Measurements from ENCODE around the gene NF1. TPM values are rescaled to one million over a fixed set of nuclear protein-coding genes. Genes with fewer than 3 reads are reported as not detected.

The NF1 gene
- total RNA-seq, 1 experiment from 2014 or later = 62.4 TPM

GRCh38 chr17:31131299-31131698 is 36.5 kb downstream of the NF1 start:
- ChIA-PET POLR2A (no interaction called here), CTCF (no interaction called here)
- H3K27me3 Mint-ChIP-seq (ENCODE audit: insufficient read depth, unreplicated experiment) = no peaks in the 10 kb centered on the region
- peaks cover 11% of the 10 kb centered on the region for H3K9me3 Mint-ChIP-seq (ENCODE audit: unreplicated experiment)
- Histone ChIP-seq H3K9me3 (no peaks in the 10 kb centered on the region), H3K4me1 (peaks cover 7% of the 10 kb centered on the region; the same call in 1 of the 2 replicates), H3K27me3 (replicated peaks; ENCODE audit: control insufficient read depth, insufficient read depth, low read length) (no peaks in the 10 kb centered on the region), H3K36me3 (ENCODE audit: control insufficient read depth, insufficient read depth, low read length) (no peaks in the 10 kb centered on the region), H3K4me3 (ENCODE audit: low read depth, low read length) (no peak overlapping the region)
- H3K4me3 Mint-ChIP-seq (ENCODE audit: unreplicated experiment) = no peak overlapping the region
- H3K36me3 Mint-ChIP-seq (ENCODE audit: insufficient read depth, unreplicated experiment) = peaks cover 27% of the 10 kb centered on the region
- intact Hi-C loops (cut with micrococcal nuclease; ENCODE audit: unreplicated experiment) = no loop called here
- H3K4me1 Mint-ChIP-seq (ENCODE audit: low read depth, unreplicated experiment) = peaks cover 15% of the 10 kb centered on the region
- no peak for TF ChIP-seq CTCF (IDR thresholded peaks at IDR 0.05; ENCODE audit: insufficient read depth in 1 of 2, low read depth in 1 of 2, low read length in 1 of 2, severe bottlenecking in 1 of 2, unreplicated experiment in 1 of 2)
- no peak overlapping the region for H3K27ac Mint-ChIP-seq (ENCODE audit: unreplicated experiment)
- BruUV-seq (replicated peaks) = no TSS peak
- DNase-seq = no peak

- no peak for TF ChIP-seq CTCF (IDR thresholded peaks at IDR 0.05; ENCODE audit: insufficient read depth in 1 of 2, low read depth in 1 of 2, low read length in 1 of 2, severe bottlenecking in 1 of 2, unreplicated experiment in 1 of 2)
- no peak overlapping the region for H3K27ac Mint-ChIP-seq (ENCODE audit: unreplicated experiment)
- CTCF ChIA-PET = interaction anchor here (0.6 kb wide), 1 partner anchor 15 kb away, joined by 3 read pairs; no protein-coding TSS in a partner anchor
- BruUV-seq (replicated peaks) = no TSS peak
- H3K9me3 Mint-ChIP-seq (ENCODE audit: unreplicated experiment) = peaks cover 3% of the 10 kb centered on the region
- intact Hi-C loops (cut with micrococcal nuclease; ENCODE audit: unreplicated experiment) = no loop called here
- peaks cover 41% of the 10 kb centered on the region for H3K36me3 Mint-ChIP-seq (ENCODE audit: insufficient read depth, unreplicated experiment)
- Histone ChIP-seq H3K4me1 (peaks cover 3% of the 10 kb centered on the region; the same call in 1 of the 2 replicates), H3K36me3 (ENCODE audit: control insufficient read depth, insufficient read depth, low read length) (no peaks in the 10 kb centered on the region), H3K4me3 (ENCODE audit: low read depth, low read length) (no peak overlapping the region), H3K9me3 (no peaks in the 10 kb centered on the region), H3K27me3 (replicated peaks; ENCODE audit: control insufficient read depth, insufficient read depth, low read length) (no peaks in the 10 kb centered on the region)
- H3K4me3 Mint-ChIP-seq (ENCODE audit: unreplicated experiment) = no peak overlapping the region
- H3K27me3 Mint-ChIP-seq (ENCODE audit: insufficient read depth, unreplicated experiment) = no peaks in the 10 kb centered on the region
- peaks cover 19% of the 10 kb centered on the region for H3K4me1 Mint-ChIP-seq (ENCODE audit: low read depth, unreplicated experiment)
- DNase-seq = no peak
- POLR2A ChIA-PET = no interaction called here
Observed at GRCh38 chr17:31132977-31133376, 38.2 kb downstream of the NF1 start.

- peaks cover 14% of the 10 kb centered on the region for H3K4me1 Mint-ChIP-seq (ENCODE audit: low read depth, unreplicated experiment)
Observed at GRCh38 chr17:31134576-31134975, 39.8 kb downstream of the NF1 start.

More at GRCh38 chr17:31134576-31134975, 39.8 kb downstream of the NF1 start:
- H3K9me3 Mint-ChIP-seq (ENCODE audit: unreplicated experiment) = no peaks in the 10 kb centered on the region
- H3K36me3 Mint-ChIP-seq (ENCODE audit: insufficient read depth, unreplicated experiment) = peaks cover 37% of the 10 kb centered on the region
- no peaks in the 10 kb centered on the region for H3K9me3 ChIP-seq
- H3K27me3 Mint-ChIP-seq (ENCODE audit: insufficient read depth, unreplicated experiment) = no peaks in the 10 kb centered on the region
- DNase-seq = no peak
- ChIA-PET POLR2A (interaction anchor here (0.6 kb wide), 1 partner anchor 1215 kb away, joined by 3 read pairs; no protein-coding TSS in a partner anchor), CTCF (no interaction called here)
- no peaks in the 10 kb centered on the region for H3K27me3 ChIP-seq (replicated peaks; ENCODE audit: control insufficient read depth, insufficient read depth, low read length)
- no TSS peak for BruUV-seq (replicated peaks)
- H3K27ac Mint-ChIP-seq (ENCODE audit: unreplicated experiment) = no peak overlapping the region
- intact Hi-C loops (cut with micrococcal nuclease; ENCODE audit: unreplicated experiment) = no loop called here
- no peaks in the 10 kb centered on the region for H3K36me3 ChIP-seq (ENCODE audit: control insufficient read depth, insufficient read depth, low read length)
- no peak for TF ChIP-seq CTCF (IDR thresholded peaks at IDR 0.05; ENCODE audit: insufficient read depth in 1 of 2, low read depth in 1 of 2, low read length in 1 of 2, severe bottlenecking in 1 of 2, unreplicated experiment in 1 of 2)
- H3K4me3 Mint-ChIP-seq (ENCODE audit: unreplicated experiment) = no peak overlapping the region
- no peak overlapping the region for H3K4me3 ChIP-seq (ENCODE audit: low read depth, low read length)
- no peaks in the 10 kb centered on the region for H3K4me1 ChIP-seq

Data from Caco-2 (cell line).